Panc1 (cell line): ENCODE measurements around the gene SCGB1C1. TPM values are rescaled to one million over a fixed set of nuclear protein-coding genes. Genes with fewer than 3 reads are reported as not detected.

ENCODE experiments used
- ATAC-seq: fragments of 200-7000 bp; cut with Tn5 transposase; 2 replicates; pipeline ENCODE4 v1.9.1; 2020; ENCODE audit warnings: mild to moderate bottlenecking, moderate library complexity
- BruUV-seq: library from RNA; stranded (reverse); fragments of 400-500 nt; replicated peaks from 2 replicates; lab custom pipeline; 2021; lab: Mats Ljungman, UMichigan
- CTCF ChIA-PET: fragments of 300-600 bp; sonication (Branson Sonifier 250); formaldehyde crosslinking; loops from one replicate; lab custom pipeline; 2022; ENCODE audit warnings: antibody characterized with exemption; lab: Charles Lee
- POLR2A ChIA-PET: fragments of 300-600 bp; sonication (Branson Sonifier 250); formaldehyde crosslinking; loops from one replicate; lab custom pipeline; 2022; ENCODE audit warnings: antibody characterized with exemption; lab: Charles Lee
- DNase-seq: peaks from one replicate; pipeline ENCODE4 v3.0.0-alpha.2; 2010; ENCODE audit warnings: low read depth, low spot score
- H3K27ac ChIP-seq: 2 replicates; pipeline ENCODE4 v1.5.1; 2011; ENCODE audit warnings: mild to moderate bottlenecking, low read length, inconsistent platforms
- H3K27me3 ChIP-seq: fragments of 200-500 bp; sonication (Bioruptor generic); 2 replicates; pipeline ENCODE4 v1.6.0; 2014; ENCODE audit warnings: low read length, inconsistent platforms; ENCODE audit not compliant: control insufficient read depth, insufficient read depth
- H3K36me3 ChIP-seq: fragments of 200-500 bp; sonication (Bioruptor generic); 2 replicates; pipeline ENCODE4 v1.5.1; 2014; ENCODE audit warnings: inconsistent platforms, mild to moderate bottlenecking, low read length, moderate library complexity; ENCODE audit not compliant: control insufficient read depth, insufficient read depth
- H3K4me1 ChIP-seq: 2 replicates; pipeline ENCODE4 v1.5.1; 2011; ENCODE audit warnings: inconsistent platforms, mild to moderate bottlenecking, low read length, moderate library complexity; ENCODE audit not compliant: control insufficient read depth, insufficient read depth
- H3K4me3 ChIP-seq, 2 experiments: 2 replicates each; pipeline ENCODE4 v1.5.1; 2011 to 2012; ENCODE audit warnings: low read depth in 2 of 2, low read length in 2 of 2, mild to moderate bottlenecking in 2 of 2, inconsistent platforms in 1 of 2, moderate library complexity in 1 of 2
- H3K9me3 ChIP-seq: fragments of 200-500 bp; sonication (Bioruptor generic); 2 replicates; pipeline ENCODE4 v1.5.1; 2014; ENCODE audit warnings: low read depth, mild to moderate bottlenecking, inconsistent platforms, low read length, moderate library complexity; ENCODE audit not compliant: control insufficient read depth, insufficient read depth
- CTCF ChIP-seq: fragments of 450-650 bp; IDR thresholded peaks from 2 replicates; pipeline ENCODE4 v1.5.1; 2017; ENCODE audit warnings: mild to moderate bottlenecking
- POLR2AphosphoS5 ChIP-seq: IDR thresholded peaks from 2 replicates; pipeline ENCODE4 v1.6.1; 2012; ENCODE audit warnings: mild to moderate bottlenecking, low read depth, low read length, moderate library complexity
- REST ChIP-seq, 2 experiments: IDR thresholded peaks; 2 replicates each; pipeline ENCODE4 v1.6.1; 2011 to 2012; ENCODE audit warnings: low read depth in 2 of 2, control low read depth in 1 of 2, low read length in 1 of 2, mild to moderate bottlenecking in 1 of 2, moderate library complexity in 1 of 2; ENCODE audit not compliant: insufficient read depth in 1 of 2
- SIN3A ChIP-seq: IDR thresholded peaks from 2 replicates; pipeline ENCODE4 v1.6.1; 2012; ENCODE audit warnings: low read depth, mild to moderate bottlenecking, low read length, moderate library complexity, borderline replicate concordance; ENCODE audit not compliant: insufficient read depth
- TCF7L2 ChIP-seq: IDR thresholded peaks from 2 replicates; pipeline ENCODE4 v1.6.1; 2011; ENCODE audit warnings: mild to moderate bottlenecking, low read depth, low read length, inconsistent platforms
- in situ Hi-C: cut with HindIII; loops from 2 replicates; pipeline ENCODE4 v1.10.0; 2016; ENCODE audit warnings: low sequenced_read_pairs, low pct_unique_long_range_greater_than_20kb
- intact Hi-C: fragments of 100-400 bp; cut with micrococcal nuclease; formaldehyde crosslinking; loops from one replicate; pipeline ENCODE4 v1.10.0; 2022; ENCODE audit not compliant: unreplicated experiment
- total RNA-seq: library from RNA; stranded (reverse); gene quantifications from one replicate; pipeline ENCODE4 v1.2.1, GENCODE V29; 2021; ENCODE audit not compliant: unreplicated experiment

SCGB1C1 gene
- total RNA-seq, 1 experiment from 2014 or later, result not detected

- H3K4me1 ChIP-seq, result peaks cover 33% of the 10 kb centered on the region
- no peaks in the 10 kb centered on the region for H3K9me3 ChIP-seq
- H3K27ac ChIP-seq, result peak overlapping the region; percentile 100
- H3K36me3 ChIP-seq, result peaks cover 32% of the 10 kb centered on the region
- no peak for DNase-seq
- peak overlapping the region; percentile 99 to 100 for H3K4me3 ChIP-seq
- intact Hi-C loops (no loop called here), in situ Hi-C loops (no loop called here)
- H3K27me3 ChIP-seq, result no peaks in the 10 kb centered on the region
- POLR2A ChIA-PET, result interaction anchor here (0.6 kb wide), 1 partner anchor 155 kb away, joined by 10 read pairs; no protein-coding TSS in a partner anchor
- no peak for TF ChIP-seq REST (IDR thresholded peaks at IDR 0.05; ENCODE audit: insufficient read depth in 1 of 2, low read depth in 2 of 2, low read length in 1 of 2)
- no peak for TF ChIP-seq TCF7L2
- TF ChIP-seq SIN3A, result peak; percentile 99
- TF ChIP-seq CTCF, result no peak
- TF ChIP-seq POLR2AphosphoS5, result peak; percentile 89
- CTCF ChIA-PET, result no interaction called here
- ATAC-seq, result peak; percentile 83
- BruUV-seq, result no TSS peak
Measured at GRCh38 chr11:208181-208916, 15.5 kb downstream of the SCGB1C1 start.

- ChIA-PET CTCF (no interaction called here), POLR2A (no interaction called here)
- H3K27ac ChIP-seq, result peak overlapping the region; percentile 100
- intact Hi-C loops, result no loop called here
- peaks cover 33% of the 10 kb centered on the region for H3K4me1 ChIP-seq
- TF ChIP-seq SIN3A, result no peak
- TF ChIP-seq POLR2AphosphoS5, result no peak
- TF ChIP-seq REST (IDR thresholded peaks at IDR 0.05; ENCODE audit: insufficient read depth in 1 of 2, low read depth in 2 of 2, low read length in 1 of 2), result no peak
- TF ChIP-seq TCF7L2, result no peak
- TF ChIP-seq CTCF, result no peak
- ATAC-seq (peak; percentile 5), DNase-seq (no peak)
- H3K36me3 ChIP-seq, result peaks cover 32% of the 10 kb centered on the region
- BruUV-seq, result no TSS peak
- in situ Hi-C loops, result no loop called here
- no peaks in the 10 kb centered on the region for H3K27me3 ChIP-seq
- H3K9me3 ChIP-seq, result no peaks in the 10 kb centered on the region
- H3K4me3 ChIP-seq, result peak overlapping the region; percentile 99 to 100
Measured at GRCh38 chr11:208917-209260, 16.0 kb downstream of the SCGB1C1 start.
